ENCODE data around the gene IL3RA. TPM values are rescaled to one million over a fixed set of nuclear protein-coding genes. Genes with fewer than 3 reads are reported as not detected.
"Not testable (repeated sequence)": the region's sequence is repeated elsewhere in the genome, so short reads cannot be mapped to it uniquely, and the experiment has no call there.

IL3RA gene
- total and polyA plus RNA-seq, 8 donors, result 0.57 to 7.6 (median 2.0) TPM

DNA sequence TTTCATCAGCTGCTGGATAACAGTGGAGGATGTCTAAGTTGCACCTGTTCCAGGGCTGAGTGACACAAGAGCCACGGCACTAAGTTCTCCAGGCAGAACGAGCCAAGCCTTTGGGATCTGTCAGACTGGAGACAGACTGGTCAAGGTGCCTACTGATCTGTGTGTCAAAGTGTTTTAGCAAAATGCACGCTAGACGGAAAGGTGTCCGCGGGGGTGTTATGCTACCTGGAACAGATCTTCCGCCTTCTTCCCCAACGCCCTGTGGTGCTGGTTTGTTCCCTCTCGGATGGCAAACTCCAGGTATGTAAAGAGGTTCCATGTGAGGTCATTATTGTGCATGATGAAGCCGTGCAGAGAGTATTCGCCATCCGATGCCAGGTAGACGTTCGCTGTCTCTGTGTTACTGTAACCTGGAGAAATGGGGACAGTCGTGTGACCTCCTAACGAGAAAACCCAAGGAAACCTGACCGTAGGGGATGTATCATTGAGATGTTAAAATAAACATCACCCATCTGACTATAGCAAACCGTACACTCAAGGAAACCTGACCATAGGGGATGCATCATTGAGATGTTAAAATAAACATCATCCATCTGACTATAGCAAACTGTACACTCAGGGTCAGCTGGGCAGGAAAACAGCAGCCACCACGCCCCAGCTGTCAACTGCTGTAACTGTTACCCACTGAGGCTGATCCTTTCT lies 85.0 kb downstream of the IL3RA start:
- no peak for ATAC-seq
- TF ChIP-seq, protein P1, sequence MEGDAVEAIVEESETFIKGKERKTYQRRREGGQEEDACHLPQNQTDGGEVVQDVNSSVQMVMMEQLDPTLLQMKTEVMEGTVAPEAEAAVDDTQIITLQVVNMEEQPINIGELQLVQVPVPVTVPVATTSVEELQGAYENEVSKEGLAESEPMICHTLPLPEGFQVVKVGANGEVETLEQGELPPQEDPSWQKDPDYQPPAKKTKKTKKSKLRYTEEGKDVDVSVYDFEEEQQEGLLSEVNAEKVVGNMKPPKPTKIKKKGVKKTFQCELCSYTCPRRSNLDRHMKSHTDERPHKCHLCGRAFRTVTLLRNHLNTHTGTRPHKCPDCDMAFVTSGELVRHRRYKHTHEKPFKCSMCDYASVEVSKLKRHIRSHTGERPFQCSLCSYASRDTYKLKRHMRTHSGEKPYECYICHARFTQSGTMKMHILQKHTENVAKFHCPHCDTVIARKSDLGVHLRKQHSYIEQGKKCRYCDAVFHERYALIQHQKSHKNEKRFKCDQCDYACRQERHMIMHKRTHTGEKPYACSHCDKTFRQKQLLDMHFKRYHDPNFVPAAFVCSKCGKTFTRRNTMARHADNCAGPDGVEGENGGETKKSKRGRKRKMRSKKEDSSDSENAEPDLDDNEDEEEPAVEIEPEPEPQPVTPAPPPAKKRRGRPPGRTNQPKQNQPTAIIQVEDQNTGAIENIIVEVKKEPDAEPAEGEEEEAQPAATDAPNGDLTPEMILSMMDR (IDR thresholded peaks at IDR 0.05), result no peak
- no peak for FAIRE-seq
- peak in 2 of 6 donors; percentile 13 to 19 for DNase-seq
- H3K4me1 ChIP-seq, result no peaks in the 10 kb centered on the region
- intact Hi-C loops (cut with DNase I), result no loop called here
- H3K27me3 ChIP-seq, result no peaks in the 10 kb centered on the region
- no peak overlapping the region for H3K4me3 ChIP-seq
- no peaks in the 10 kb centered on the region for H3K9me3 ChIP-seq
- WGBS, 2 donors, result 97 to 99% methylated on average over 19 of the region's 19 CpGs
- H3K27ac ChIP-seq, result no peak overlapping the region
- no peaks in the 10 kb centered on the region for H3K36me3 ChIP-seq

DNA sequence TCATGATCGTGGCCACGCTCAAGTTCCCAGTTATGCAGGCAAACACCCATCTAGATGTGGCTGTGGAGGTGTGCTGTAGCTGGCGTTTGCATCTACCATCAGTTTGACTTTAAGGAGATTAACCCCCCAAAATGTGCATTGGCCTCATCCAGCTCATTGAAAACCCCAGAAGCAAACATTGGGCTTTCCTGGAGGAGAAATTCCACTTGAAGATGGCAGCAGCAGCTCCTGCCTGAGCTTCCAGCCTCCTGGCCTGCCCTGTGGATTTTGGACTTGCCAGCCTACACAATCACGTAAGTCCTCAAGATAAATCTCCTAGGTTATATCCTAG lies 85.5 kb downstream of the IL3RA start:
- Histone ChIP-seq H3K27ac (no peak overlapping the region), H3K27me3 (no peaks in the 10 kb centered on the region), H3K36me3 (no peaks in the 10 kb centered on the region), H3K4me3 (no peak overlapping the region), H3K4me1 (no peaks in the 10 kb centered on the region), H3K9me3 (no peaks in the 10 kb centered on the region)
- TF ChIP-seq, protein P1 (IDR thresholded peaks at IDR 0.05), result no peak
- WGBS, 2 donors, result 97 to 99% methylated on average over 4 of the region's 4 CpGs
- intact Hi-C loops (cut with DNase I), result no loop called here
- FAIRE-seq, result no peak
- peak in 1 of 6 donors; percentile 1 for DNase-seq
- ATAC-seq, result no peak

DNA sequence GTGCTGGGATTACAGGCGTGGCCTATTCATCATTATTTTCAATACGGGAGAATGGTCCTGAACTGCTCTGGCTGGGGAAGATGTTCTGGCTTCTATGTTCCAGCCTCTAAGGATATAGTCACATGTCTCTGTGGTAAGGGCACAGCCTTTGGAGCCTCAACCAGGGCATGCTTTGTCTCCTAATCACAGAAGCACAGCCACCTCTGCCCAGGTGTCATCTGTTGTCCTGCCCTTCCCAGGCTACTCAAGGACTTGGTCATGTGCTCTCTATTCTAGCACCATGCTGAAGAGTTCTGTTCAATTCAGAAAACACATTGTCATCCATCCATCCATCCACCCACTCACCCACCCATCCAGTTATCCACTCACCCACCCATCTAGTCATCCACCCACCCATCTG lies 86.6 kb downstream of the IL3RA start:
- DNase-seq (no peak), FAIRE-seq (no peak), ATAC-seq (no peak)
- Histone ChIP-seq H3K36me3 (no peaks in the 10 kb centered on the region), H3K9me3 (no peaks in the 10 kb centered on the region), H3K4me3 (no peak overlapping the region), H3K27ac (no peak overlapping the region), H3K27me3 (no peaks in the 10 kb centered on the region), H3K4me1 (no peaks in the 10 kb centered on the region)
- WGBS, 2 donors, result 50 to 75% methylated on average over 2 of the region's 2 CpGs
- TF ChIP-seq, protein P1 (IDR thresholded peaks at IDR 0.05), result no peak
- intact Hi-C loops (cut with DNase I), result no loop called here

DNA sequence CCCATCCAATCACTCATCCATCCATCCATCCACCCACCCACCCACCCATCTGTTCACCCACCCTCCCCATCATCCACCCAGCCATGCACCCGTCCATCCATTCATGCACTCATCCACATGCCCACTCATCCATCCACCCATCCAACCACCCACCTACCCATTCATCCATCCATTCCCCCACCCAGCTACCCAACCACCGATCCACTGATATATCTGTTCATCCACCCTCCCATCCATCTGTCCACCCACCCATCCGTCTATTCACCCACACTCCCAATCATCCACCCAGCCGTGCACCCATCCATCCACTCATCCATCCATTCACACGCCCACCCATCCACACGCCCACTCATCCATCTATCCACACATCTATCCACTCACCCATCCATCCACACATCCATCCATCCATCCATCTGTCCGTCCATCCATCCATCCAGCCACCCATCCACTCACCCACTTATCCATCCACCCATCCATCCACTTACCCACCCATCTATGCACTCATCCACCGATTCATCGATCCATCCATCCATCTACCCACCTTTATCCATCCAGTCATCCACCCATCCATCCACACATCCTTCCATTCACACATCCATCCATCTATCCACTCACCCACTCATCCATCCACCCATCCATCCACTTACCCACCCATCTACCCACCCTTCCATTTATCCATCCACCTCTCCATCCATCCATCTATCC lies 87.7 kb downstream of the IL3RA start:
- H3K4me1 ChIP-seq, result no peaks in the 10 kb centered on the region
- H3K9me3 ChIP-seq, result no peaks in the 10 kb centered on the region
- DNase-seq, result peak in 2 of 6 donors; percentile 7 to 16
- TF ChIP-seq, protein P1 (IDR thresholded peaks at IDR 0.05), result no peak
- FAIRE-seq, result no peak
- intact Hi-C loops (cut with DNase I), result no loop called here
- H3K36me3 ChIP-seq, result no peaks in the 10 kb centered on the region
- no peak overlapping the region for H3K4me3 ChIP-seq
- no peak for ATAC-seq
- WGBS, 2 donors, result 74 to 84% methylated on average over 9 of the region's 9 CpGs
- H3K27me3 ChIP-seq, result no peaks in the 10 kb centered on the region
- H3K27ac ChIP-seq, result no peak overlapping the region

DNA sequence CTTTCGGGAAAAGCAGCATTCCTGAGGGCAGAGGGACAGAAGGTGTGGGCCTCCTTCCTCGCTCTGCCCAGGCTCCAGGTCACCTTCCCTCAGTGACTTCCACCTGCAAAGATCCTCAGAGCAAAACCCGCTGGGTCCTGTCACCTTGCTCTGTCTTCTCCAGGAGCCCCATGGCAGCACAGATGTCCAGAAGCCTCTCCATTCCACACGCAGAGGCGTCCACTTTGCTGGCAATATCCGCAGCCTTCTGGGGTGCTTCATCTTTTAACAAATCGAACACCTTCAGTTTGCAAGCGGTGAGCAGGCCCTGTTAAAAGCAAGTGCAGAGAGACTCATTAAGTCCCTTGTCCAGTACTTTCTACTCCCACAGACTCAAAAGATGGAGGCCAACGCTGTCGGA lies 88.8 kb downstream of the IL3RA start:
- TF ChIP-seq, protein P1 (IDR thresholded peaks at IDR 0.05), result no peak
- H3K36me3 ChIP-seq, result no peaks in the 10 kb centered on the region
- H3K27me3 ChIP-seq, result no peaks in the 10 kb centered on the region
- intact Hi-C loops (cut with DNase I), result no loop called here
- ATAC-seq (no peak), DNase-seq (peak in 2 of 6 donors; percentile 11 to 13), FAIRE-seq (no peak)
- no peaks in the 10 kb centered on the region for H3K4me1 ChIP-seq
- 79 to 86% methylated on average over 10 of the region's 10 CpGs for whole genome bisulfite sequencing, 2 donors
- no peak overlapping the region for H3K4me3 ChIP-seq
- no peaks in the 10 kb centered on the region for H3K9me3 ChIP-seq
- H3K27ac ChIP-seq, result no peak overlapping the region

DNA sequence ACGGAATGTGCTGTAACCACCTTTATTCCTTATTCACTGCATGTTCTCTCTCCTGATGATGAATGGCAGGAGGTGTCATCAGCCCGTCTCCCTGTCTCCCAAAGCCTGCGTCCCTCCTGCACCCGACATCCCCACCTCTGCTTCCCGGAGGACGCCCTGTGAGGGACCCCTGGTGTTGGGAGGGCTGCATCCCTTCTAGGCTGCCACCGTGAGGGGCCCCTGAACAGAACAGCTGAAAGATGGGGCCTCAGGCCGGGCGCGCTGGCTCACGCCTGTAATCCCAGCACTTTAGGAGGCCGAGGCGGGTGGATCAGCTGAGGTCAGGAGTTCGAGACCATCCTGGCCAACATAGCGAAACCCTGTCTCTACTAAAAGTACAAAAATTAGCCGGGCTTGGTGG lies 89.7 kb downstream of the IL3RA start:
- H3K4me1 ChIP-seq; FAIRE-seq; H3K27me3 ChIP-seq; ATAC-seq; H3K27ac ChIP-seq; intact Hi-C loops (cut with DNase I); H3K36me3 ChIP-seq; H3K4me3 ChIP-seq; H3K9me3 ChIP-seq: not testable (repeated sequence)
- WGBS, 2 donors, result 90 to 92% methylated on average over 16 of the region's 16 CpGs
- DNase-seq, result peak in 2 of 6 donors; percentile 26 to 39

All from pancreas (tissue), 10 donors.